ENCODE data around the gene HMCES. TPM values are rescaled to one million over a fixed set of nuclear protein-coding genes. Genes with fewer than 3 reads are reported as not detected.
A peak's percentile ranks its signal among the peaks of the same experiment; 100 is the strongest.

Gene HMCES
- total RNA-seq, 2 donors from 2014 or later = 32.7 to 38.9 TPM

GRCh38 chr3:129349791-129350190 is 71.1 kb downstream of the HMCES start:
- no peak for TF ChIP-seq CTCF (IDR thresholded peaks at IDR 0.05)
- Histone ChIP-seq H3K36me3 (no peaks in the 10 kb centered on the region), H3K27me3 (no peaks in the 10 kb centered on the region), H3K27ac (peak overlapping the region; percentile 16 to 20), H3K4me1 (peaks cover 0 to 21% of the 10 kb centered on the region in 2 donors), H3K9me3 (no peaks in the 10 kb centered on the region), H3K4me3 (no peak overlapping the region)
- no peak for DNase-seq (ENCODE audit: low spot score)

DNA sequence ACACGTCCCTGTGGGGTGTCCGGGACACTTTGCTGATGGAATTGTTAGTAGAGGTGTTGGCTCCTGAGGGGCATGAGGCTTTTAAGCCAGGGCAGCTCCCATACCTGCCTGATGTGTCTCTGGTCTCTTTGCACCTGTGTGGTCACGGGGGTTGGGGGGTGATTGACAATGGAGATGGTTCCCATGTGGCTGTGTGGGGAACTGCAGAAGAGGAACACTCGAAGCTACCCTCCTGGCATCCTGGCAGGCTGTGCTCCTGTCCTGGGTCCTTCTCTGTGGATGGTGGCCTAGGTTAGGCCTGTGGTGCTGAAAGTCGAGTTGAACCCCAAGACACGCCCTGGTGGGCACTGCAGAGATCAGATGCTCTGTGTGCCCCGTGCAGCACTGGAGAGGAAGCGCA is 73.4 kb downstream of the HMCES start:
- Histone ChIP-seq H3K27ac (no peak overlapping the region), H3K4me3 (no peak overlapping the region), H3K9me3 (no peaks in the 10 kb centered on the region), H3K27me3 (no peaks in the 10 kb centered on the region), H3K36me3 (no peaks in the 10 kb centered on the region), H3K4me1 (peaks cover 0 to 5% of the 10 kb centered on the region in 2 donors)
- DNase-seq (ENCODE audit: low spot score) = no peak
- TF ChIP-seq CTCF (IDR thresholded peaks at IDR 0.05) = no peak

DNA sequence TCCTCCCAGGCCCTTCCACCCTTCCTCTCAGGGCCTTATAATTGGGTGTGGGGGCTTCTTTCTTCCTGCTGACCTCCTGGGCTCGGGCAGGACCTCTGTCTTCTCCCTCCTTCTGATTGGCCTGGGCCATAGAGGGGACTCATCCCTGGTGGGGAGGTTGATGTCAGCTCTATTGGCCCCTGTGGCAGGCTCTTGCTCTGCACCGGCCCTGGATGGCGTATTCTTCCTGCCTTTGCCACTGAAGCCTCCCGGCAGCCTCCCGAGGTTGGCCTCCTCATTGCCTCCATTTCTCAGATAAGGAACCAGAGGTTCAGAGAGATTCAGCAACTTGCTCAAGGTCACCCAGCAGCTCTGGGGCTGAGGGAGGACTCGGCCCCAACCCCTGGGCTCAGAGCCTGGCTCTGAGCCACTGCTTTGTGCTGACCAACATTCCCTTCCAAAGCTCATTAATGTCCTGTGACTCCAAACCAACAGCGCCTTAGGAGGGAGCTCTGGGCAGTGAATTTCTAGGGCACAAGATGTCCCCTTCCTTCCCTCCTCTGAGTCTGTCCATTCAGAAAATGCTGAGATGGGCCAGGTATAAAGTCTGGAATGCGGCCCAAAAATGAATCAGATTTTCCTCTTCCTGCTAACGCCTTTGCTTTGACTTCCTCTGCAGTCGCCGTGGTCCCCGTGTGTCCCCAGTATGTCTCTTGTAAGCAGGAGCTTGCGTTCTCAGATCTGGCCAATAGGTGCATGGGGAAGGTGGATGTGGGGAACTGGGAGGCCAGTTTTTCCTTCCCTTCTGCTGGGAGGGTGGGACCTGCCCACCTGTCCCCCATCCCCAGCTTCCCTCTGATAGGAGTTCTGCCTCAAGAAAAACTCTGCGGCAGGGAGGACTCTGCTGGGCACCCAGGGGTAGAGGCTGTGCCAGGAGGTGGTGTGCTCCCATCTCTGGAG is 74.2 kb downstream of the HMCES start:
- no peak for TF ChIP-seq CTCF (IDR thresholded peaks at IDR 0.05)
- Histone ChIP-seq H3K9me3 (no peaks in the 10 kb centered on the region), H3K4me3 (no peak overlapping the region), H3K27ac (peak overlapping the region; percentile 27 to 35), H3K4me1 (no peaks in the 10 kb centered on the region), H3K36me3 (no peaks in the 10 kb centered on the region), H3K27me3 (no peaks in the 10 kb centered on the region)
- DNase-seq (ENCODE audit: low spot score) = no peak

DNA sequence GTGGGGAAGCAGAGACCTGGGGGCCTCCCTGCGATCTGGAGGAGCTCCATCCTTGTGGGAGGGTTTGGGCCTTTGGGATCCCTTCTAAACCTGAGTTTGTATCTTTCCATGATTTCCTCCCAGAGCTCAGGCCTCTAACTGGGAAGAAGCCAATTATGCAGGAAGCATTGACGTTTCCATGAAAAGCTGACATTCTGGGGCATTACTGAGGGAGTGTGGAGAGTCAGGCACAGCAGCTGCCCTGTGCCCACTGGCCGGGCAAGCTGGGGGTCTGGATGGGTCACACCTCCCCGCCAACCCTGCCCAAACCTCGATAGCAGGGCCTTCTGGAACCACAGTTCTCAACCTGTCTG is 74.9 kb downstream of the HMCES start:
- no peaks in the 10 kb centered on the region for H3K4me1 ChIP-seq
- no peaks in the 10 kb centered on the region for H3K27me3 ChIP-seq
- no peak for DNase-seq (ENCODE audit: low spot score)
- no peaks in the 10 kb centered on the region for H3K36me3 ChIP-seq
- H3K4me3 ChIP-seq = no peak overlapping the region
- no peaks in the 10 kb centered on the region for H3K9me3 ChIP-seq
- TF ChIP-seq CTCF (IDR thresholded peaks at IDR 0.05) = no peak
- peak overlapping the region in 1 of 2 donors; percentile 35 for H3K27ac ChIP-seq

Small RNA genes within 50 kb of the gene (microRNA-seq; reads per million reads assigned to microRNA genes)
- gene MIR6826 (ENCODE audit: borderline number of aligned reads in 2 of 2, borderline replicate concordance in 1 of 2) = 0 reads per million in 2 donors

Other genes starting within 250 kb of the HMCES start
- not detected for gene GP9, start 218.1 kb upstream of the HMCES start, total RNA-seq
- gene RAB43, start 157.1 kb upstream of the HMCES start, total RNA-seq = 1 to 10 TPM; 5.3 to 8.2 TPM
- gene ISY1, start 117.8 kb upstream of the HMCES start, total RNA-seq = 10 to 100 TPM; 14.3 to 19.6 TPM
- 100 to 1,000 TPM; 440 to 569 TPM for gene CNBP, start 95.0 kb upstream of the HMCES start, total RNA-seq
- gene COPG1, start 29.3 kb upstream of the HMCES start, total RNA-seq = 10 to 100 TPM; 88.7 to 99.2 TPM
- under 1 TPM in 1 of 2 donors, not detected in 1; 0.28 TPM for gene EFCAB12, start 149.8 kb downstream of the HMCES start, total RNA-seq
- gene MBD4, start 161.1 kb downstream of the HMCES start, total RNA-seq = 10 to 100 TPM; 17.8 to 26.4 TPM
- 10 to 100 TPM; 18.5 to 36.9 TPM for gene IFT122, start 161.4 kb downstream of the HMCES start, total RNA-seq
- gene RHO, start 249.8 kb downstream of the HMCES start, total RNA-seq = not detected